ENCODE measurements around the gene ZNF469.
"Not testable (repeated sequence)": the region's sequence is repeated elsewhere in the genome, so short reads cannot be mapped to it uniquely, and the experiment has no call there.

The ZNF469 gene

DNA sequence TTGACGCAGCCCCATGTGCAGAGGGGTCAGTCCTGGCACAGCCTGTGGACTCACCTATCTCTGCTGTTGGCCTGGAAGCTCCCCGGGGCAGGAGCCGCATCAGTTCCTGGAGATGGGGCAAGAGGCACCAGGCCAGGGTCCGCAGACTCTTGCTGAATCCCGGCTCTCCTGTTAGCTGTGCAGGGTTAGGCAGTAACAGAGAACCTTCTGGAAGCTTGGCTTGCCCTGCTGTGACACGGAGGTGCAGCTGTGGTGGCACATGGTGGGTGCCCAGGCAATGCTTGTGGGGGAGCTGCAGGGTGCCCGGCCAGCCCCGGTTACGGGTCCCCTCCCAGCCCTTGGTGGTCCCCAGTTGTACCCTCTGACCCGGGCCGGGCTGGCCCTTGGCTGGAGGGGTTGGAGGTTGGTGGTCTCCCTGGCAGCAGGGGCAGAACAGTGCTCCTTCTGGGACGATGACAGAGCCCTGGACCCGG lies 26.0 kb upstream of the ZNF469 start:
- H3K27ac ChIP-seq (ENCODE audit: low read length), result no peak overlapping the region
- no peaks in the 10 kb centered on the region for H3K27me3 ChIP-seq (ENCODE audit: control insufficient read depth, insufficient read depth, low read length)
- no peak overlapping the region for H3K4me3 ChIP-seq (ENCODE audit: low read length)
- H3K9me3 ChIP-seq (ENCODE audit: control insufficient read depth, low read depth, low read length), result no peaks in the 10 kb centered on the region
- no peaks in the 10 kb centered on the region for H3K4me1 ChIP-seq (ENCODE audit: control insufficient read depth, low read depth, low read length)
- H3K36me3 ChIP-seq (ENCODE audit: control insufficient read depth, low read depth, low read length), result no peaks in the 10 kb centered on the region
- H3K9ac ChIP-seq (ENCODE audit: low read length), result no peak overlapping the region

DNA sequence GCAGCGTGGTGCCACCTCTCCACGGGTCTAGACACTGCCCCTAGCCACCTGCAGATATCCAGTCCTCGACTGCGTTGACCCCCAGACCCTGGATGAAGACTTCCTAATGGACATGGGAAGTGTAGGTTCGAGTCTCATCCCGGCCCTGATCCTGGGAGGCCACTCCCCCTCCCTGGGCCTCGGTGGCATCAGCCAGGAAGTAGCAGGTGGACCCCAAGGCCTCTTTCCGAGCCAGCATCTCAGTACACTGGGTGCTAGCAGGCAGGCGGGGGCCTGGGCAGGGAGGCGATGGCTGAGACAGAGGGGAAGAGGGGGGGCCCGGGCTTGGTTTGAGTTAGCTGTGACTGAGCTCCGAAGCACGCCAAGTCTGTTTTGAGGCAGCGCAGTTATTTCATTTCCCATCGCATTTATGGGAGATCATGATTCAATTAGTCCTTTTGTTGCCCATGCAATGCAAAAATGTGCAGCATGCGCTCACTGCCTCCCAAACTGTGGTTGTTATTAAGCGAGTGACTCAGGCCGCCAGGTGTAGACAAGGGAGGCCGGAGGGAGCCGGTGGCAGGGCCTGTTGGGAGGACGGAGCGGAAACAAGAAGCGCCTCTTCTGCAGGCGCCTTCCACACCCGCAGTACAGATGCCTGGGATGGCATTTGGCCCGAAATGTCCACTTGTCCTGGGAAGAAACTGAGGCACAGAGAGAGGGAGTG lies 25.3 kb upstream of the ZNF469 start:
- Histone ChIP-seq H3K9me3 (ENCODE audit: control insufficient read depth, low read depth, low read length) (no peaks in the 10 kb centered on the region), H3K4me3 (ENCODE audit: low read length) (no peak overlapping the region), H3K9ac (ENCODE audit: low read length) (no peak overlapping the region), H3K36me3 (ENCODE audit: control insufficient read depth, low read depth, low read length) (no peaks in the 10 kb centered on the region), H3K27me3 (ENCODE audit: control insufficient read depth, insufficient read depth, low read length) (no peaks in the 10 kb centered on the region), H3K4me1 (ENCODE audit: control insufficient read depth, low read depth, low read length) (no peaks in the 10 kb centered on the region), H3K27ac (ENCODE audit: low read length) (no peak overlapping the region)

- H3K9me3 ChIP-seq (ENCODE audit: control insufficient read depth, low read depth, low read length), result no peaks in the 10 kb centered on the region
- H3K9ac ChIP-seq (ENCODE audit: low read length), result no peak overlapping the region
- no peaks in the 10 kb centered on the region for H3K4me1 ChIP-seq (ENCODE audit: control insufficient read depth, low read depth, low read length)
- no peaks in the 10 kb centered on the region for H3K27me3 ChIP-seq (ENCODE audit: control insufficient read depth, insufficient read depth, low read length)
- H3K36me3 ChIP-seq (ENCODE audit: control insufficient read depth, low read depth, low read length), result no peaks in the 10 kb centered on the region
- no peak overlapping the region for H3K27ac ChIP-seq (ENCODE audit: low read length)
- no peak overlapping the region for H3K4me3 ChIP-seq (ENCODE audit: low read length)
Measured at GRCh38 chr16:88358023-88358420, 24.7 kb upstream of the ZNF469 start.

- Histone ChIP-seq H3K9me3 (ENCODE audit: control insufficient read depth, low read depth, low read length) (no peaks in the 10 kb centered on the region), H3K4me1 (ENCODE audit: control insufficient read depth, low read depth, low read length) (no peaks in the 10 kb centered on the region), H3K36me3 (ENCODE audit: control insufficient read depth, low read depth, low read length) (no peaks in the 10 kb centered on the region), H3K27me3 (ENCODE audit: control insufficient read depth, insufficient read depth, low read length) (no peaks in the 10 kb centered on the region), H3K9ac (ENCODE audit: low read length) (no peak overlapping the region), H3K4me3 (ENCODE audit: low read length) (no peak overlapping the region), H3K27ac (ENCODE audit: low read length) (no peak overlapping the region)
Measured at GRCh38 chr16:88359008-88359407, 23.8 kb upstream of the ZNF469 start.

DNA sequence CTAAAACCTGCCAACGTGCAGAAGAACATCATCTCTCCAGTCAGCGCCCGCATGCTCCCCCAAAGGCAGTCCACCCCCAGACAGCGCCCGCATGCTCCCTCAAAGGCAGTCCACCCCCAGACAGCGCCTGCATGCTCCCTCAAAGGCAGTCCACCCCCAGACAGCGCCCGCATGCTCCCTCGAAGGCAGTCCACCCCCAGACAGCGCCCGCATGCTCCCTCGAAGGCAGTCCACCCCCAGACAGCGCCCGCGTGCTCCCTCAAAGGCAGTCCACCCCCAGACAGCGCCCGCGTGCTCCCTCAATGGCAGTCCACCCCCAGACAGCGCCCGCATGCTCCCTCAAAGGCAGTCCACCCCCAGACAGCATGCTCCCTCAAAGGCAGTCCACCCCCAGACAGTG lies 22.4 kb upstream of the ZNF469 start:
- not testable (repeated sequence) for H3K4me1 ChIP-seq (ENCODE audit: control insufficient read depth, low read depth, low read length); H3K9ac ChIP-seq (ENCODE audit: low read length); H3K27me3 ChIP-seq (ENCODE audit: control insufficient read depth, insufficient read depth, low read length); H3K9me3 ChIP-seq (ENCODE audit: control insufficient read depth, low read depth, low read length); H3K4me3 ChIP-seq (ENCODE audit: low read length); H3K36me3 ChIP-seq (ENCODE audit: control insufficient read depth, low read depth, low read length); H3K27ac ChIP-seq (ENCODE audit: low read length)

- Histone ChIP-seq H3K4me1 (ENCODE audit: control insufficient read depth, low read depth, low read length) (no peaks in the 10 kb centered on the region), H3K27ac (ENCODE audit: low read length) (no peak overlapping the region), H3K9ac (ENCODE audit: low read length) (no peak overlapping the region), H3K36me3 (ENCODE audit: control insufficient read depth, low read depth, low read length) (no peaks in the 10 kb centered on the region), H3K27me3 (ENCODE audit: control insufficient read depth, insufficient read depth, low read length) (no peaks in the 10 kb centered on the region), H3K9me3 (ENCODE audit: control insufficient read depth, low read depth, low read length) (no peaks in the 10 kb centered on the region), H3K4me3 (ENCODE audit: low read length) (no peak overlapping the region)
Measured at GRCh38 chr16:88360999-88361398, 21.8 kb upstream of the ZNF469 start.

GRCh38 chr16:88361775-88362174 lies 21.0 kb upstream of the ZNF469 start:
- no peaks in the 10 kb centered on the region for H3K9me3 ChIP-seq (ENCODE audit: control insufficient read depth, low read depth, low read length)
- no peaks in the 10 kb centered on the region for H3K27me3 ChIP-seq (ENCODE audit: control insufficient read depth, insufficient read depth, low read length)
- no peaks in the 10 kb centered on the region for H3K4me1 ChIP-seq (ENCODE audit: control insufficient read depth, low read depth, low read length)
- H3K4me3 ChIP-seq (ENCODE audit: low read length), result no peak overlapping the region
- H3K36me3 ChIP-seq (ENCODE audit: control insufficient read depth, low read depth, low read length), result no peaks in the 10 kb centered on the region
- H3K9ac ChIP-seq (ENCODE audit: low read length), result no peak overlapping the region
- H3K27ac ChIP-seq (ENCODE audit: low read length), result no peak overlapping the region

DNA sequence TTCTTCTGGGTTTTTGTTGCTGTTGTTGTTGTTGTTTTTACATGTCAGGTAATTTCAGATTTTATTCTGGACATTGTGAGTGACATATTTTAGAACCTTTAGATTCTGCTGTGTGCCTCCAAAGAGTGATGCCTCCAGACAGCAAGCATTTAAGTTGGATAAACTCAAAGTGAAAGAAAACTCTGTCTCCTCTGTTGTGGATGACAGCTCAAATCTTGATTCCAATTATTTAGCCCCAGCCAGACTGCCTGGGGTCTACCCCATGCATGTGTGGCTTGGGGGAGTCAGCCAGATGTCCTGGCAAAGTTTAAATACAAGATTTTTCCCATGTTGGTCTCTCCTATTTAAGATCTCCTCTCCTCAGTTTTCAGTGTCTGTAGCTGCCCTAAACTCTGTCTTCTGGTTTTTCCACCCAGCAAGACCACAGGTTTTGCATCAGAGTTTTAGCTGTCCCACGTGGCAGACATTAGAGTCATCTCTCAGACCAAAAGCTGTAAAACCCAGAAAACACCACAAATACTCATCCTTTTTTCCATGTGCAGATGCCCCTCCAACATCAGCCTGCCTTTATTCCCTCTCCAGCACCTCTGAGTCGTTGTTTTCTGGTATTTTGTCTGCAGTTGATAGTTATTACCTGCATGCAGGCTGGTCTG lies 19.4 kb upstream of the ZNF469 start:
- H3K4me3 ChIP-seq (ENCODE audit: low read length), result no peak overlapping the region
- H3K9ac ChIP-seq (ENCODE audit: low read length), result no peak overlapping the region
- H3K9me3 ChIP-seq (ENCODE audit: control insufficient read depth, low read depth, low read length), result no peaks in the 10 kb centered on the region
- H3K27me3 ChIP-seq (ENCODE audit: control insufficient read depth, insufficient read depth, low read length), result no peaks in the 10 kb centered on the region
- no peaks in the 10 kb centered on the region for H3K4me1 ChIP-seq (ENCODE audit: control insufficient read depth, low read depth, low read length)
- no peaks in the 10 kb centered on the region for H3K36me3 ChIP-seq (ENCODE audit: control insufficient read depth, low read depth, low read length)
- no peak overlapping the region for H3K27ac ChIP-seq (ENCODE audit: low read length)

DNA sequence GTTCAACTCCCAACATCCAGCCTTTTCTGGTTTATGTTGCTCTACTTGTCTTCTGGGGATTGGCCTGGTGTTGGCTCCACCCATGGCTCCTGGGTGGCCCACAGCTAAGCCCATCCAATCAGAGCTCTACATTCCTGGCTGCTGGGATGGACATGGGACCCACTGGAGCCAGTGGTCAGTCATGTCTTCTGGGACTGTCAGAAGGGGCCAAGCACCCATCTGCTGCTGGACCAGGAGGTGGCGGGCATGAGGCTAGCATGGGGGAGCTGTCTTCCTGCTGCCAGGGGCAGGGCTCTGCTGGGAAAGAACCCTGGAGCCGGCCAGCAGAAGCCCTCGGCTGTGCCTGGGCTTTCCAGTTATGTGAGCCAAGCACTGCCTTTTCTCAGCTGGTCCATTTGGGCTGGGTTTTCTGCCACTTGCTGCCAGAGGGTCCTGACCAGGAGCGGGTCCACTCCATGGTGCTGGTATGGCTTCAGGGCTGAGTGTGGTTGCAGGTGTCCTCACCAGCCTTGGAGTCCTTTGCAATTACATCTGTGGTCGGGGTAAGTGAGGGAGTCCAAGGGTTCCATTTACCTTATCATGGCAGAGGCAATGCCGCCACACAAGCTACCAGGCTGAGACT lies 17.4 kb upstream of the ZNF469 start:
- no peaks in the 10 kb centered on the region for H3K36me3 ChIP-seq (ENCODE audit: control insufficient read depth, low read depth, low read length)
- no peaks in the 10 kb centered on the region for H3K4me1 ChIP-seq (ENCODE audit: control insufficient read depth, low read depth, low read length)

GRCh38 chr16:88366032-88366703 lies 16.6 kb upstream of the ZNF469 start:
- Histone ChIP-seq H3K4me3 (ENCODE audit: low read length) (no peak overlapping the region), H3K9me3 (ENCODE audit: control insufficient read depth, low read depth, low read length) (no peaks in the 10 kb centered on the region), H3K36me3 (ENCODE audit: control insufficient read depth, low read depth, low read length) (no peaks in the 10 kb centered on the region), H3K27me3 (ENCODE audit: control insufficient read depth, insufficient read depth, low read length) (no peaks in the 10 kb centered on the region), H3K9ac (ENCODE audit: low read length) (no peak overlapping the region), H3K27ac (ENCODE audit: low read length) (no peak overlapping the region), H3K4me1 (ENCODE audit: control insufficient read depth, low read depth, low read length) (no peaks in the 10 kb centered on the region)

More for the DNA sequence above, 17.4 kb upstream of the ZNF469 start:
- no peaks in the 10 kb centered on the region for H3K27me3 ChIP-seq (ENCODE audit: control insufficient read depth, insufficient read depth, low read length)
- H3K9ac ChIP-seq (ENCODE audit: low read length), result no peak overlapping the region
- H3K9me3 ChIP-seq (ENCODE audit: control insufficient read depth, low read depth, low read length), result no peaks in the 10 kb centered on the region
- H3K27ac ChIP-seq (ENCODE audit: low read length), result no peak overlapping the region
- H3K4me3 ChIP-seq (ENCODE audit: low read length), result no peak overlapping the region

DNA sequence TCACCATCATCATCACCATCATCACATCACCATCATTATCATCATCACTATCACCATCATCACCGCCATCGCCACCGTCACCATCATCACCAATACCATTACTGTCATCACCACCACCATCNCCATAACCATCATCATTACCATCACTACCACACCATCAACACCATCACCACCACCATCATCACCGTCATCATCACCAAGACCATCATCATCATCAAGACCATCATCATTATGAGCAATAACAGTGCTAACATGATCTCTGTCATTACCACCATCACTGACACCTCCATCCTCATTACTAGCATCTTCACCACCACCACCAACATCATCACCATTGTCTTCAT lies 16.1 kb upstream of the ZNF469 start:
- H3K9ac ChIP-seq (ENCODE audit: low read length), result no peak overlapping the region

More for the DNA sequence above, 16.1 kb upstream of the ZNF469 start:
- Histone ChIP-seq H3K4me3 (ENCODE audit: low read length) (no peak overlapping the region), H3K27me3 (ENCODE audit: control insufficient read depth, insufficient read depth, low read length) (no peaks in the 10 kb centered on the region), H3K9me3 (ENCODE audit: control insufficient read depth, low read depth, low read length) (no peaks in the 10 kb centered on the region), H3K36me3 (ENCODE audit: control insufficient read depth, low read depth, low read length) (no peaks in the 10 kb centered on the region), H3K27ac (ENCODE audit: low read length) (no peak overlapping the region), H3K4me1 (ENCODE audit: control insufficient read depth, low read depth, low read length) (no peaks in the 10 kb centered on the region)

Data from iPS-18a (cell line).